Thymus (tissue), 11 donors: Measurements from ENCODE around the gene KRT25. TPM values are rescaled to one million over a fixed set of nuclear protein-coding genes. Genes with fewer than 3 reads are reported as not detected.
"Not testable (repeated sequence)": the region's sequence is repeated elsewhere in the genome, so short reads cannot be mapped to it uniquely, and the experiment has no call there.

Experiments
- DNase-seq, 9 donors: peaks; one replicate each; pipeline ENCODE4 v3.0.0-alpha.2; 2013; ENCODE audit warnings: low spot score in 9 of 9, low read depth in 6 of 9, missing footprints in 1 of 9
- H3K27ac ChIP-seq, 2 donors: one replicate each; pipeline ENCODE4 v1.5.1; 2013; ENCODE audit warnings: control low read depth in 1 of 2, low read depth in 1 of 2, low read length in 1 of 2, mild to moderate bottlenecking in 1 of 2, moderate library complexity in 1 of 2
- H3K27me3 ChIP-seq, 2 donors: one replicate each; pipeline ENCODE4 v1.5.1; 2013; ENCODE audit warnings: low read length in 1 of 2; ENCODE audit not compliant: control insufficient read depth in 2 of 2, insufficient read depth in 1 of 2
- H3K36me3 ChIP-seq, 2 donors: one replicate each; pipeline ENCODE4 v1.5.1; 2013; ENCODE audit warnings: low read length in 1 of 2, mild to moderate bottlenecking in 1 of 2, moderate library complexity in 1 of 2; ENCODE audit not compliant: control insufficient read depth in 2 of 2, insufficient read depth in 2 of 2
- H3K4me1 ChIP-seq, 2 donors: one replicate each; pipeline ENCODE4 v1.5.1; 2013; ENCODE audit warnings: low read length in 2 of 2; ENCODE audit not compliant: control insufficient read depth in 2 of 2, insufficient read depth in 2 of 2
- H3K4me3 ChIP-seq, 2 donors: one replicate each; pipeline ENCODE4 v1.5.1; 2013; ENCODE audit warnings: low read length in 2 of 2, control low read depth in 1 of 2, mild to moderate bottlenecking in 1 of 2
- H3K9me3 ChIP-seq, 2 donors: one replicate each; pipeline ENCODE4 v1.5.1; 2013; ENCODE audit warnings: low read length in 1 of 2, mild to moderate bottlenecking in 1 of 2; ENCODE audit not compliant: control insufficient read depth in 2 of 2, insufficient read depth in 1 of 2
- WGBS: extraction: QIAGEN DNeasy Blood & Tissue Kit; methylation state at CpG from one replicate; pipeline ENCODE4 v1.1.7; 2013; 5-methylcytosine and 5-hydroxymethylcytosine counted together
- polyA plus RNA-seq: library from polyadenylated mRNA; stranded (reverse); fragments of 200-250 nt; gene quantifications from one replicate; pipeline ENCODE4 v1.2.3, GENCODE V29; 2013
- total RNA-seq: library from RNA; stranded (reverse); fragments of 120-200 nt; gene quantifications from one replicate; pipeline ENCODE4 v1.2.4, GENCODE V29; 2013
- donor health status: healthy.

The KRT25 gene
- total and polyA plus RNA-seq, 2 donors, result 0.19 to 1.0 TPM

DNA sequence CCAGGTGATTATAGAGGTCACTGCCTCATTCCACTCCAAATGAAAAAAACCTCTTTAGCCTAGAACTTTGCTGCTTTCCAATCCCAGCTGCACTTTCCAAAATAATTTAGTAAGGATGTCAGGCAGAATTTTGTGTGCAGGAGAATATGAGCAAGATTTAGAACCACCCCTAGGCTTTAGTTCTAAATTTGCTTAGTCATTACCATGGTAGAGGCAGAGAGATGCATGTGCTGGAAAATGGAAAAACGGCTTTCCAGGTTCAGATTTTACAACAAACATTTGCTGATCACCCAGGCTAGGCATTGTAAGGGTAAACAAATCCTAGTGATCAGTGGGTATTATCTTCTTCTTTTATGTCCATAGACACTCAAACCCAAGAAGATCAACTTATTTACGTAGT, 10.5 kb upstream of the KRT25 start:
- Histone ChIP-seq H3K9me3 (peaks cover 0 to 14% of the 10 kb centered on the region in 2 donors), H3K27ac (no peak overlapping the region), H3K4me3 (no peak overlapping the region), H3K4me1 (no peaks in the 10 kb centered on the region), H3K27me3 (no peaks in the 10 kb centered on the region), H3K36me3 (no peaks in the 10 kb centered on the region)
- 87% methylated on average over 2 of the region's 2 CpGs for WGBS
- DNase-seq, result no peak

- Histone ChIP-seq H3K9me3 (peaks cover 0 to 14% of the 10 kb centered on the region in 2 donors), H3K27me3 (no peaks in the 10 kb centered on the region), H3K4me1 (no peaks in the 10 kb centered on the region), H3K36me3 (no peaks in the 10 kb centered on the region), H3K27ac (no peak overlapping the region), H3K4me3 (no peak overlapping the region)
- 96% methylated on average over 1 of the region's 1 CpG for WGBS
- DNase-seq, result no peak
Observed at GRCh38 chr17:40763752-40764151, 8.6 kb upstream of the KRT25 start.

- Histone ChIP-seq H3K27ac (no peak overlapping the region), H3K4me3 (no peak overlapping the region), H3K4me1 (no peaks in the 10 kb centered on the region), H3K9me3 (peaks cover 0 to 14% of the 10 kb centered on the region in 2 donors), H3K27me3 (no peaks in the 10 kb centered on the region), H3K36me3 (no peaks in the 10 kb centered on the region)
- DNase-seq, result no peak
- 42% methylated on average over 1 of the region's 1 CpG for WGBS
Observed at GRCh38 chr17:40760105-40761016, 5.2 kb upstream of the KRT25 start.

- Histone ChIP-seq H3K27ac (no peak overlapping the region), H3K4me1 (no peaks in the 10 kb centered on the region), H3K36me3 (no peaks in the 10 kb centered on the region), H3K4me3 (no peak overlapping the region), H3K27me3 (peaks cover 0 to 5% of the 10 kb centered on the region in 2 donors), H3K9me3 (no peaks in the 10 kb centered on the region)
- WGBS, result 95% methylated on average over 3 of the region's 3 CpGs
- DNase-seq, result no peak
Observed at GRCh38 chr17:40753804-40754203, 1.3 kb downstream of the KRT25 start.

DNA sequence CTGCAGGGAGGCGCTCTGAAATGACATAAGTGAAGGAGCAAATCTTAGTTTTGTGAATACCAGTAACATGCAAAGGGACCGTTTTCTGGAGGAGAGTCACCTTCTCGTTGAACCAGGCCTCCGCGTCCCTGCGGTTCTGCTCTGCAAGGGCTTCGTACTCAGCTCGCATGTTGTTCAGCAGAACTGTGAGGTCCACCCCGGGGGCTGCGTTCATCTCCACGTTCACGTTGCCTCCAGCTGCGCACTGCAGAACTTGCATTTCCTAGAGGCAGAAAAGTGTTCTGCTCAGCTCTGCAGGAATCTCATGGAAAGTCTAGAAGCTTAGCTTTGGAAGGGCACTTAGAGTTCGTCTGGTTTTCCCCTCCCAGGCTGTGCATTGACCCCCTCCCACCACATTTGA, 4.1 kb downstream of the KRT25 start:
- Histone ChIP-seq H3K4me1 (no peaks in the 10 kb centered on the region), H3K4me3 (no peak overlapping the region), H3K27ac (no peak overlapping the region), H3K27me3 (peaks cover 0 to 8% of the 10 kb centered on the region in 2 donors), H3K36me3 (no peaks in the 10 kb centered on the region), H3K9me3 (no peaks in the 10 kb centered on the region)
- 91% methylated on average over 14 of the region's 14 CpGs for WGBS
- DNase-seq, result no peak

- DNase-seq, result no peak
- Histone ChIP-seq H3K36me3 (no peaks in the 10 kb centered on the region), H3K4me1 (no peaks in the 10 kb centered on the region), H3K4me3 (no peak overlapping the region), H3K27ac (no peak overlapping the region), H3K9me3 (no peaks in the 10 kb centered on the region), H3K27me3 (peaks cover 0 to 10% of the 10 kb centered on the region in 2 donors)
- 92% methylated on average over 6 of the region's 6 CpGs for WGBS
Observed at GRCh38 chr17:40750391-40750790, 4.7 kb downstream of the KRT25 start.

GRCh38 chr17:40748666-40749065, 6.5 kb downstream of the KRT25 start:
- not testable (repeated sequence) for H3K4me1 ChIP-seq, H3K36me3 ChIP-seq, H3K4me3 ChIP-seq, H3K27ac ChIP-seq, H3K27me3 ChIP-seq, H3K9me3 ChIP-seq, DNase-seq
- WGBS, result 88% methylated on average over 1 of the region's 1 CpG

DNA sequence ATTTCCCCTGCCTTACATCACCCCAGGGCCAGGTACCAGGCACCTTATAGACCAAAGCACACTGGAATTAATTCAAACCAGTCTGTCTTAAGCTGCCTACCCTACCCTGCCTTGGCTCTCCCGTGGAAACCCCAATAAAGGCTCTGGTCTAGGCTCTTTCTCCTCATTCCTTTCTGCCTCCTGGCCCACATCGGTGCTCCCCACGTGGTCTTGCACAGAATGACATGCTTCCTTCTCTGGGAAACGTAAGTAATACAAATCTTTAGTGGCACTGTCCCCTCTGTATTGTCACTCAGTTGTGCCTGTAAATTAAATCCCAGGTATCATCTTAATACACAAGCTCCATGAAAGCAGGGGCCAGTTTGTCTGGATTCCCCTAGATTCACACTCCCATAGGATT, 16.6 kb downstream of the KRT25 start:
- no peaks in the 10 kb centered on the region for H3K4me1 ChIP-seq
- DNase-seq, result no peak
- no peak overlapping the region for H3K27ac ChIP-seq
- WGBS, result 60% methylated on average over 4 of the region's 4 CpGs
- H3K36me3 ChIP-seq, result no peaks in the 10 kb centered on the region
- no peaks in the 10 kb centered on the region for H3K9me3 ChIP-seq
- H3K4me3 ChIP-seq, result no peak overlapping the region
- peaks cover 2 to 12% of the 10 kb centered on the region in 2 donors for H3K27me3 ChIP-seq

DNA sequence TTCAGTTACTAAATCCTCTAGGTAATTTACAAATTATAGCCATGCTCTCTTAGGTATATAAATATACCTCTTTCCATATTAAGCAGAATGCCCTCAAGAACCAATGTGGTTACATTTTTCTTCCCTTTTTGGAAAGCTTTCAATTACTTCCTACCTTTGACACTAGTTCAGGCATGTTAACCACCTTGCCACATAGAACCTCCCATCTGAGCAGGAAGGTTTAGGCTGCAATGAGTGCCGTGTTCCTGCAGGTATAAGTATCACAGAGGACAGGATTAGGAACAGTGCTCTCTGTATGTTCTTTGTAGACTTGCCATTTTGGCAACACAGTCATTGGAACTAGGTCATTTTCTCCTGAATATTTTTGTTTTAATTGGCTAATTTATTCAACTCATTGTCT, 20.1 kb downstream of the KRT25 start:
- H3K36me3 ChIP-seq, result no peaks in the 10 kb centered on the region
- H3K4me3 ChIP-seq, result no peak overlapping the region
- no peaks in the 10 kb centered on the region for H3K9me3 ChIP-seq
- no peaks in the 10 kb centered on the region for H3K4me1 ChIP-seq
- no peak overlapping the region for H3K27ac ChIP-seq
- H3K27me3 ChIP-seq, result peaks cover 0 to 6% of the 10 kb centered on the region in 2 donors
- DNase-seq, result no peak
- 78% methylated on average over 1 of the region's 1 CpG for WGBS
